HEK293 (cell line): ENCODE results near the gene RPL22.
A peak's percentile ranks its signal among the peaks of the same experiment; 100 is the strongest.

Source experiments
- CTCF ChIA-PET: fragments of 350-600 bp; formaldehyde crosslinking; extraction: SDS; loops from one replicate; lab custom pipeline; 2021; ENCODE audit warnings: antibody characterized with exemption; lab: Yijun Ruan, JAX
- POLR2A ChIA-PET: fragments of 300-600 bp; formaldehyde crosslinking; extraction: SDS; loops from one replicate; lab custom pipeline; 2020; ENCODE audit warnings: antibody characterized with exemption, inconsistent platforms; lab: Yijun Ruan, JAX
- H3K27ac ChIP-seq: fragments of 200-500 bp; sonication (Bioruptor generic); 2 replicates; pipeline ENCODE4 v1.5.1; 2014; ENCODE audit warnings: low read depth, low read length, control low read depth, inconsistent platforms; ENCODE audit errors: extremely low read depth
- H3K36me3 ChIP-seq, 2 experiments: fragments of 200-500 bp in 1 of 2; sonication (Bioruptor generic) in 1 of 2; 1 replicate in 1 of 2; 2 replicates in 1 of 2; pipeline ENCODE4 v1.5.1; 2014 to 2017; ENCODE audit warnings: inconsistent platforms in 2 of 2, low read length in 2 of 2; ENCODE audit not compliant: control insufficient read depth in 2 of 2, insufficient read depth in 1 of 2
- H3K4me1 ChIP-seq: fragments of 200-500 bp; sonication (Bioruptor generic); 2 replicates; pipeline ENCODE4 v1.5.1; 2014; ENCODE audit warnings: mild to moderate bottlenecking, low read length, inconsistent platforms; ENCODE audit not compliant: control insufficient read depth, insufficient read depth
- H3K4me3 ChIP-seq: 2 replicates; pipeline ENCODE4 v1.5.1; 2011; ENCODE audit warnings: low read depth, mild to moderate bottlenecking, control low read depth, low read length, moderate library complexity
- H3K9me3 ChIP-seq: fragments of 200-500 bp; sonication (Bioruptor generic); 2 replicates; pipeline ENCODE4 v1.5.1; 2014; ENCODE audit warnings: low read depth, low read length, inconsistent platforms; ENCODE audit not compliant: control insufficient read depth, insufficient read depth
- KLF9 ChIP-seq: fragments of 450-650 bp; formaldehyde crosslinking; IDR thresholded peaks from 2 replicates; pipeline ENCODE4 v1.5.1; 2016; ENCODE audit warnings: missing biosample characterization, missing genetic modification characterization, low read depth
- OVOL3 ChIP-seq: fragments of 450-650 bp; formaldehyde crosslinking; IDR thresholded peaks from 2 replicates; pipeline ENCODE4 v1.5.1; 2016; ENCODE audit warnings: missing biosample characterization, missing genetic modification characterization
- SALL2 ChIP-seq: fragments of 450-650 bp; formaldehyde crosslinking; IDR thresholded peaks from 2 replicates; pipeline ENCODE4 v1.5.0; 2017; ENCODE audit warnings: missing biosample characterization, mild to moderate bottlenecking, missing genetic modification characterization, borderline replicate concordance
- ZBTB17 ChIP-seq: fragments of 450-650 bp; formaldehyde crosslinking; IDR thresholded peaks from 2 replicates; pipeline ENCODE4 v1.5.1; 2016; ENCODE audit warnings: missing biosample characterization, missing genetic modification characterization
- ZBTB44 ChIP-seq: fragments of 450-650 bp; IDR thresholded peaks from 2 replicates; pipeline ENCODE4 v1.5.1; 2018; ENCODE audit warnings: missing biosample characterization, mild to moderate bottlenecking, missing genetic modification characterization
- ZBTB7A ChIP-seq: fragments of 450-650 bp; formaldehyde crosslinking; IDR thresholded peaks from 2 replicates; pipeline ENCODE4 v1.5.1; 2016; ENCODE audit warnings: low read depth, missing biosample characterization, missing genetic modification characterization
- ZBTB8A ChIP-seq: fragments of 450-650 bp; formaldehyde crosslinking; IDR thresholded peaks from 2 replicates; pipeline ENCODE4 v1.5.1; 2016; ENCODE audit warnings: missing biosample characterization, missing genetic modification characterization
- ZFP3 ChIP-seq: fragments of 450-650 bp; formaldehyde crosslinking; IDR thresholded peaks from 2 replicates; pipeline ENCODE4 v1.5.1; 2016; ENCODE audit warnings: low read depth, missing biosample characterization, missing genetic modification characterization
- ZNF10 ChIP-seq: fragments of 450-650 bp; formaldehyde crosslinking; IDR thresholded peaks from 2 replicates; pipeline ENCODE4 v1.5.1; 2017; ENCODE audit warnings: missing biosample characterization, missing genetic modification characterization
- ZNF112 ChIP-seq: fragments of 450-650 bp; formaldehyde crosslinking; IDR thresholded peaks from 2 replicates; pipeline ENCODE4 v1.5.0; 2017; ENCODE audit warnings: missing biosample characterization, missing genetic modification characterization
- ZNF133 ChIP-seq: fragments of 450-650 bp; formaldehyde crosslinking; IDR thresholded peaks from 2 replicates; pipeline ENCODE4 v1.5.1; 2016; ENCODE audit warnings: missing biosample characterization, missing genetic modification characterization
- ZNF146 ChIP-seq: fragments of 450-650 bp; formaldehyde crosslinking; IDR thresholded peaks from 2 replicates; pipeline ENCODE4 v1.5.1; 2016; ENCODE audit warnings: missing biosample characterization, missing genetic modification characterization
- ZNF26 ChIP-seq: fragments of 450-650 bp; formaldehyde crosslinking; IDR thresholded peaks from 2 replicates; pipeline ENCODE4 v1.5.1; 2016; ENCODE audit warnings: missing biosample characterization, missing genetic modification characterization
- ZNF292 ChIP-seq: fragments of 450-650 bp; formaldehyde crosslinking; IDR thresholded peaks from 2 replicates; pipeline ENCODE4 v1.5.1; 2016; ENCODE audit warnings: low read depth, missing biosample characterization, missing genetic modification characterization, borderline replicate concordance
- ZNF335 ChIP-seq: fragments of 450-650 bp; formaldehyde crosslinking; conservative IDR thresholded peaks from 2 replicates; pipeline ENCODE4 v1.5.1; 2016; ENCODE audit warnings: missing biosample characterization, missing genetic modification characterization
- ZNF366 ChIP-seq: fragments of 450-650 bp; formaldehyde crosslinking; conservative IDR thresholded peaks from 2 replicates; pipeline ENCODE4 v1.5.1; 2016; ENCODE audit warnings: missing biosample characterization, missing genetic modification characterization
- ZNF391 ChIP-seq: fragments of 450-650 bp; formaldehyde crosslinking; IDR thresholded peaks from 2 replicates; pipeline ENCODE4 v1.5.1; 2016; ENCODE audit warnings: low read depth, missing biosample characterization, missing genetic modification characterization, borderline replicate concordance
- ZNF473 ChIP-seq: fragments of 450-650 bp; formaldehyde crosslinking; IDR thresholded peaks from 2 replicates; pipeline ENCODE4 v1.5.1; 2017; ENCODE audit warnings: missing biosample characterization, missing genetic modification characterization
- ZNF488 ChIP-seq: fragments of 450-650 bp; formaldehyde crosslinking; IDR thresholded peaks from 2 replicates; pipeline ENCODE4 v1.5.1; 2016; ENCODE audit warnings: missing biosample characterization, missing genetic modification characterization
- ZNF521 ChIP-seq: fragments of 450-650 bp; formaldehyde crosslinking; IDR thresholded peaks from 2 replicates; pipeline ENCODE4 v1.5.1; 2017; ENCODE audit warnings: missing biosample characterization, mild to moderate bottlenecking, missing genetic modification characterization
- ZNF548 ChIP-seq: fragments of 450-650 bp; formaldehyde crosslinking; IDR thresholded peaks from 2 replicates; pipeline ENCODE4 v1.5.1; 2016; ENCODE audit warnings: missing biosample characterization, missing genetic modification characterization
- ZNF621 ChIP-seq: fragments of 450-650 bp; formaldehyde crosslinking; IDR thresholded peaks from 2 replicates; pipeline ENCODE4 v1.5.1; 2017; ENCODE audit warnings: missing biosample characterization, missing genetic modification characterization
- ZNF623 ChIP-seq: fragments of 450-650 bp; formaldehyde crosslinking; IDR thresholded peaks from 2 replicates; pipeline ENCODE4 v1.5.1; 2016; ENCODE audit warnings: missing biosample characterization, missing genetic modification characterization
- ZNF664 ChIP-seq: fragments of 450-650 bp; formaldehyde crosslinking; IDR thresholded peaks from 2 replicates; pipeline ENCODE4 v1.5.1; 2016; ENCODE audit warnings: missing biosample characterization, missing genetic modification characterization
- ZNF768 ChIP-seq: fragments of 450-650 bp; formaldehyde crosslinking; IDR thresholded peaks from 2 replicates; pipeline ENCODE4 v1.5.1; 2018; ENCODE audit warnings: missing biosample characterization, mild to moderate bottlenecking, missing genetic modification characterization
- ZNF776 ChIP-seq: fragments of 450-650 bp; formaldehyde crosslinking; IDR thresholded peaks from 2 replicates; pipeline ENCODE4 v1.5.0; 2017; ENCODE audit warnings: missing biosample characterization, missing genetic modification characterization, borderline replicate concordance
- ZSCAN16 ChIP-seq: fragments of 450-650 bp; formaldehyde crosslinking; IDR thresholded peaks from 2 replicates; pipeline ENCODE4 v1.5.1; 2016; ENCODE audit warnings: missing biosample characterization, missing genetic modification characterization
- TF ChIP-seq, protein P1 (sequence below): fragments of 450-650 bp; formaldehyde crosslinking; IDR thresholded peaks from 2 replicates; pipeline ENCODE4 v1.5.0; 2017; ENCODE audit warnings: missing biosample characterization, missing genetic modification characterization, borderline replicate concordance

RPL22 gene

GRCh38 chr1:6151291-6151822, 48.0 kb downstream of the RPL22 start:
- ChIA-PET POLR2A (no interaction called here), CTCF (interaction anchor here (0.7 kb wide), 1 partner anchor 272 kb away, joined by 5 read pairs; no protein-coding TSS in a partner anchor)
- H3K27ac ChIP-seq = no peak overlapping the region
- H3K4me3 ChIP-seq = no peak overlapping the region
- H3K9me3 ChIP-seq = no peaks in the 10 kb centered on the region
- TF ChIP-seq ZFP3 (tag by site-specific recombination) (peak; percentile 59; the same call in 1 of the 2 replicates), ZNF664 (tag by site-specific recombination) (peak; percentile 92), ZBTB44 (no peak), KLF9 (tag by site-specific recombination) (no peak), ZNF768 (tag by site-specific recombination) (no peak), ZNF146 (tag by site-specific recombination) (no peak), ZSCAN16 (tag by site-specific recombination) (no peak)
- no peaks in the 10 kb centered on the region; the same call in 1 of the 2 replicates for H3K4me1 ChIP-seq
- H3K36me3 ChIP-seq = no peaks in the 10 kb centered on the region

GRCh38 chr1:6150006-6150938, 49.1 kb downstream of the RPL22 start:
- ChIA-PET CTCF (no interaction called here), POLR2A (no interaction called here)
- Histone ChIP-seq H3K36me3 (no peaks in the 10 kb centered on the region), H3K4me3 (no peak overlapping the region), H3K27ac (no peak overlapping the region), H3K9me3 (no peaks in the 10 kb centered on the region), H3K4me1 (no peaks in the 10 kb centered on the region; the same call in 1 of the 2 replicates)
- TF ChIP-seq ZNF473 (tag by site-specific recombination) (peak; percentile 70; the same call in 1 of the 2 replicates), ZNF621 (tag by site-specific recombination) (0 out of 2 replicates have a peak, but pooled peaks have one; percentile 13), ZNF548 (tag by site-specific recombination) (no peak), SALL2 (tag by site-specific recombination) (peak; percentile 8; the same call in 1 of the 2 replicates), ZNF133 (tag by site-specific recombination) (no peak), ZNF623 (tag by site-specific recombination) (peak; percentile 93), ZNF521 (0 out of 2 replicates have a peak, but pooled peaks have one; percentile 62), ZNF335 (tag by site-specific recombination) (no peak), ZBTB8A (tag by site-specific recombination) (no peak), ZNF10 (tag by site-specific recombination) (no peak), ZBTB7A (tag by site-specific recombination) (peak; percentile 12; the same call in 1 of the 2 replicates), ZNF366 (tag by site-specific recombination) (peak; percentile 100), ZBTB17 (tag by site-specific recombination) (peak; percentile 99), ZNF391 (tag by site-specific recombination) (no peak), OVOL3 (no peak), ZNF112 (tag by site-specific recombination) (peak; percentile 34; the same call in 1 of the 2 replicates), ZNF292 (tag by site-specific recombination) (no peak), ZNF26 (tag by site-specific recombination) (no peak), ZNF488 (tag by site-specific recombination) (0 out of 2 replicates have a peak, but pooled peaks have one; percentile 2), ZNF776 (tag by site-specific recombination) (peak; percentile 55; the same call in 1 of the 2 replicates)
- TF ChIP-seq, protein P1, sequence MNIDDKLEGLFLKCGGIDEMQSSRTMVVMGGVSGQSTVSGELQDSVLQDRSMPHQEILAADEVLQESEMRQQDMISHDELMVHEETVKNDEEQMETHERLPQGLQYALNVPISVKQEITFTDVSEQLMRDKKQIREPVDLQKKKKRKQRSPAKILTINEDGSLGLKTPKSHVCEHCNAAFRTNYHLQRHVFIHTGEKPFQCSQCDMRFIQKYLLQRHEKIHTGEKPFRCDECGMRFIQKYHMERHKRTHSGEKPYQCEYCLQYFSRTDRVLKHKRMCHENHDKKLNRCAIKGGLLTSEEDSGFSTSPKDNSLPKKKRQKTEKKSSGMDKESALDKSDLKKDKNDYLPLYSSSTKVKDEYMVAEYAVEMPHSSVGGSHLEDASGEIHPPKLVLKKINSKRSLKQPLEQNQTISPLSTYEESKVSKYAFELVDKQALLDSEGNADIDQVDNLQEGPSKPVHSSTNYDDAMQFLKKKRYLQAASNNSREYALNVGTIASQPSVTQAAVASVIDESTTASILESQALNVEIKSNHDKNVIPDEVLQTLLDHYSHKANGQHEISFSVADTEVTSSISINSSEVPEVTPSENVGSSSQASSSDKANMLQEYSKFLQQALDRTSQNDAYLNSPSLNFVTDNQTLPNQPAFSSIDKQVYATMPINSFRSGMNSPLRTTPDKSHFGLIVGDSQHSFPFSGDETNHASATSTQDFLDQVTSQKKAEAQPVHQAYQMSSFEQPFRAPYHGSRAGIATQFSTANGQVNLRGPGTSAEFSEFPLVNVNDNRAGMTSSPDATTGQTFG (tag by site-specific recombination) = peak; percentile 43; the same call in 1 of the 2 replicates
